Muscle of leg (tissue), 11 donors: Measurements from ENCODE around the gene DIP2B. TPM values are rescaled to one million over a fixed set of nuclear protein-coding genes. Genes with fewer than 3 reads are reported as not detected.

Source experiments
- DNase-seq: peaks from one replicate; pipeline ENCODE4 v3.0.0; 2013
- H3K27ac ChIP-seq: one replicate; pipeline ENCODE4 v1.5.1; 2013; ENCODE audit warnings: mild to moderate bottlenecking, low read length, control low read depth
- H3K27me3 ChIP-seq: one replicate; pipeline ENCODE4 v1.6.1; 2013; ENCODE audit warnings: low read length; ENCODE audit not compliant: control insufficient read depth, insufficient read depth
- H3K36me3 ChIP-seq: one replicate; pipeline ENCODE4 v1.6.1; 2013; ENCODE audit warnings: low read length; ENCODE audit not compliant: control insufficient read depth, insufficient read depth
- H3K4me1 ChIP-seq: one replicate; pipeline ENCODE4 v1.6.1; 2013; ENCODE audit warnings: low read length; ENCODE audit not compliant: control insufficient read depth, insufficient read depth
- H3K4me3 ChIP-seq: one replicate; pipeline ENCODE4 v1.5.1; 2013; ENCODE audit warnings: low read length, control low read depth
- H3K9me3 ChIP-seq: replicated peaks from 2 replicates; pipeline ENCODE4 v1.6.1; 2013; ENCODE audit warnings: low read depth, low read length; ENCODE audit not compliant: control insufficient read depth
- WGBS: methylation state at CpG from one replicate; pipeline ENCODE4 v1.1.5; 2013; ENCODE audit warnings: missing lambda C conversion rate; ENCODE audit not compliant: insufficient coverage; 5-methylcytosine and 5-hydroxymethylcytosine counted together
- polyA plus RNA-seq, 8 donors: library from polyadenylated mRNA; unstranded; fragments of 120-200 nt; gene quantifications; one replicate each; pipeline versions ENCODE4 v1.2.1 to v1.2.3, GENCODE V29; 2013; ENCODE audit warnings: inconsistent platforms in 1 of 8, low replicate concordance in 1 of 8; ENCODE audit not compliant: insufficient read length in 8 of 8, insufficient read depth in 1 of 8
- total RNA-seq: library from RNA; stranded (reverse); fragments of 120-200 nt; gene quantifications from one replicate; pipeline ENCODE4 v1.2.4, GENCODE V29; 2013

The DIP2B gene
- total and polyA plus RNA-seq, 9 donors: 13.2 to 27.2 (median 21.2) TPM

GRCh38 chr12:50505675-50506530, 1.1 kb downstream of the DIP2B start:
- H3K4me3 ChIP-seq: peak overlapping the region; percentile 68
- no peaks in the 10 kb centered on the region for H3K36me3 ChIP-seq
- peak overlapping the region; percentile 93 for H3K27ac ChIP-seq
- H3K4me1 ChIP-seq: no peaks in the 10 kb centered on the region
- no peaks in the 10 kb centered on the region for H3K9me3 ChIP-seq
- 0% methylated on average over 5 of the region's 11 CpGs for WGBS
- no peaks in the 10 kb centered on the region for H3K27me3 ChIP-seq
- peak; percentile 62 for DNase-seq

- H3K9me3 ChIP-seq: no peaks in the 10 kb centered on the region
- no peak overlapping the region for H3K27ac ChIP-seq
- peak overlapping the region; percentile 11 for H3K4me3 ChIP-seq
- no peaks in the 10 kb centered on the region for H3K36me3 ChIP-seq
- H3K4me1 ChIP-seq: no peaks in the 10 kb centered on the region
- no peaks in the 10 kb centered on the region for H3K27me3 ChIP-seq
- DNase-seq: no peak
- WGBS: 33% methylated on average over 1 of the region's 2 CpGs
Observed at GRCh38 chr12:50506753-50507473, 2.1 kb downstream of the DIP2B start.

- Histone ChIP-seq H3K4me3 (no peak overlapping the region), H3K9me3 (no peaks in the 10 kb centered on the region), H3K36me3 (no peaks in the 10 kb centered on the region), H3K27me3 (no peaks in the 10 kb centered on the region), H3K4me1 (no peaks in the 10 kb centered on the region), H3K27ac (no peak overlapping the region)
- no peak for DNase-seq
- 64% methylated on average over 3 of the region's 11 CpGs for WGBS
Observed at GRCh38 chr12:50507474-50507838, 2.7 kb downstream of the DIP2B start.

GRCh38 chr12:50507930-50508329, 3.1 kb downstream of the DIP2B start:
- Histone ChIP-seq H3K27ac (no peak overlapping the region), H3K4me1 (no peaks in the 10 kb centered on the region), H3K27me3 (no peaks in the 10 kb centered on the region), H3K4me3 (no peak overlapping the region), H3K36me3 (no peaks in the 10 kb centered on the region), H3K9me3 (no peaks in the 10 kb centered on the region)
- DNase-seq: no peak
- WGBS: 64% methylated on average over 1 of the region's 2 CpGs

GRCh38 chr12:50508414-50508813, 3.6 kb downstream of the DIP2B start:
- no peaks in the 10 kb centered on the region for H3K27me3 ChIP-seq
- no peak overlapping the region for H3K27ac ChIP-seq
- H3K4me1 ChIP-seq: no peaks in the 10 kb centered on the region

GRCh38 chr12:50508970-50509663, 4.3 kb downstream of the DIP2B start:
- H3K9me3 ChIP-seq: no peaks in the 10 kb centered on the region
- no peak overlapping the region for H3K4me3 ChIP-seq
- H3K36me3 ChIP-seq: no peaks in the 10 kb centered on the region
- no peak for DNase-seq
- no peak overlapping the region for H3K27ac ChIP-seq
- H3K4me1 ChIP-seq: no peaks in the 10 kb centered on the region
- H3K27me3 ChIP-seq: no peaks in the 10 kb centered on the region
- WGBS: 71% methylated on average over 4 of the region's 7 CpGs

More at GRCh38 chr12:50508414-50508813, 3.6 kb downstream of the DIP2B start:
- DNase-seq: no peak
- H3K36me3 ChIP-seq: no peaks in the 10 kb centered on the region
- WGBS: 96% methylated on average over 3 of the region's 6 CpGs
- no peaks in the 10 kb centered on the region for H3K9me3 ChIP-seq
- no peak overlapping the region for H3K4me3 ChIP-seq

- Histone ChIP-seq H3K27ac (no peak overlapping the region), H3K27me3 (no peaks in the 10 kb centered on the region), H3K4me1 (peaks cover 10% of the 10 kb centered on the region), H3K36me3 (no peaks in the 10 kb centered on the region), H3K9me3 (no peaks in the 10 kb centered on the region), H3K4me3 (no peak overlapping the region)
- WGBS: 86% methylated on average over 4 of the region's 4 CpGs
- DNase-seq: no peak
Observed at GRCh38 chr12:50514526-50515276, 9.9 kb downstream of the DIP2B start.

GRCh38 chr12:50515587-50515986, 10.8 kb downstream of the DIP2B start:
- H3K27me3 ChIP-seq: no peaks in the 10 kb centered on the region
- H3K27ac ChIP-seq: peak overlapping the region; percentile 20
- DNase-seq: no peak
- H3K36me3 ChIP-seq: no peaks in the 10 kb centered on the region
- peaks cover 10% of the 10 kb centered on the region for H3K4me1 ChIP-seq
- H3K4me3 ChIP-seq: no peak overlapping the region
- no peaks in the 10 kb centered on the region for H3K9me3 ChIP-seq
- WGBS: 68% methylated on average over 2 of the region's 2 CpGs

GRCh38 chr12:50517421-50518048, 12.8 kb downstream of the DIP2B start:
- H3K4me1 ChIP-seq: peaks cover 10% of the 10 kb centered on the region

More at GRCh38 chr12:50517421-50518048, 12.8 kb downstream of the DIP2B start:
- peak; percentile 72 for DNase-seq
- H3K36me3 ChIP-seq: no peaks in the 10 kb centered on the region
- WGBS: 57% methylated on average over 1 of the region's 3 CpGs
- no peaks in the 10 kb centered on the region for H3K9me3 ChIP-seq
- H3K4me3 ChIP-seq: no peak overlapping the region
- H3K27me3 ChIP-seq: no peaks in the 10 kb centered on the region
- peak overlapping the region; percentile 57 for H3K27ac ChIP-seq
